Fibroblast of upper back skin (primary cell): ENCODE measurements around the gene SGSH.
"Not testable (repeated sequence)": the region's sequence is repeated elsewhere in the genome, so short reads cannot be mapped to it uniquely, and the experiment has no call there.

Source experiments
- DNase-seq: peaks from one replicate; pipeline ENCODE4 v3.0.0-alpha.2; 2013

SGSH gene

GRCh38 chr17:80205811-80206210 lies 14.3 kb downstream of the SGSH start:
- DNase-seq = no peak

GRCh38 chr17:80204626-80205468 lies 15.3 kb downstream of the SGSH start:
- no peak for DNase-seq

DNA sequence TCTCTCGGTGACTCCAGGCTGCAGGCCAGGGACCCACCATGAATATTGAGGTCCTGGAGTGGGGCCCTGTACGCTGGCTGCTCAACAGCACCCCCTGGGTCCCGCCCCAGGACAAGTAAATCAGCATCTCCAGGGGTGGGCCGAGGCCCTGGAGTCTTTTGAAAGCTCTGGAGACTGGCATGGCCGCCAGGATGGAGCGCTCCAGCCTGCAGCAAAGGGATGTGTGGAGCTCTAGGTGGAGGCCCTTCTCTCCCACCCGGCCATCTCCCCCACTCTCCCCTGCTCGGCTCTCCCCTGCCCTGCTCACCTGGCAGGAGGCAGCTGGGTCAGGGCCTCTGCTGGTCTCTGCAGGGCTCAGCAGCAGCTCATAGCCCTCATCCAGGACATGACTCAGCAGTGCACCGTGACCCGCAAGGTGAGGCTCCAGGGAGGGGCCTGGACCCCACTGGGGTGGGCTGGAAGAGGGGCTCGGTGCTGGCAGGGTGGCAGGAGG lies 16.6 kb downstream of the SGSH start:
- DNase-seq = no peak

GRCh38 chr17:80202197-80202596 lies 17.9 kb downstream of the SGSH start:
- DNase-seq = no peak

DNA sequence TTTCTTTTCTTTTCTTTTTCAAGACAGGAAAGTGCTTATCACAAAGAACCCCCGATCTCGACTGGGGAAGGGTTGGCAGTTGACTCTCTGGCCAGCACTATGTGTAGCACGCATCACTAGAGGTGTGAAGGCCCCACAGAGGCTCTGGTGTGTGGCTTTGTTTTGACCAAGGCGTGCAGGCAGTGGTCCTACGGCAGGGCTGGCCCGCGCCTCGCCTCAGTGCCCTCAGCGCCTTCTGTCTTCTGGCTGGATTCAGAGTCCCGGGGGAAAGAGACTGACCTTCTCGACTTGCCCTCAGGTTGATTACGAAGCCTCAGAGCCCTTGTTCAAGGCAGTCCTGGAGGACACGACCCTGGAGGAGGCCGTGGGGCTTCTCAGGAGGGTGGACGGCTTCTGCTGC lies 18.7 kb downstream of the SGSH start:
- DNase-seq = no peak

- not testable (repeated sequence) for DNase-seq
Observed at GRCh38 chr17:80199295-80199694, 20.8 kb downstream of the SGSH start.

GRCh38 chr17:80198144-80198661 lies 21.9 kb downstream of the SGSH start:
- DNase-seq = no peak

DNA sequence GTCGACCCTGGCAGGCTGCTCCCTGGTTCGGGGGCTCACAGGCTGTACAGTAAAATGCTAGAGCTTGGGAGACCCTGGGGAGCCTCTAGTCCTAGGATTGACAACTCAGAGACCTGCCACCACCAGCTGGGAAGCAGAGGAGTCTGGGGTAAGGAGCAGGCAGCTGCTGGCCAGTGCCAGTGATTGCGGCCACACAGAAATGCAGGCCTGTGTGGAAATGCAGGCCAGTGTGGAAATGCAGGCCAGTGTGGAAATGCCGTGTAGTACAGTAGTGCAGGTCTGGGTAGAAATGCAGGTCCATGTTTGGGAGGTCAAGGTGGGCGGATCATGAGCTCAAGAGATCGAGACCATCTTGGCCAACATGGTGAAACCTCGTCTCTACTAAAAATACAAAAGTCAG lies 23.5 kb downstream of the SGSH start:
- no peak for DNase-seq

- no peak for DNase-seq
Observed at GRCh38 chr17:80195671-80196529, 24.2 kb downstream of the SGSH start.

DNA sequence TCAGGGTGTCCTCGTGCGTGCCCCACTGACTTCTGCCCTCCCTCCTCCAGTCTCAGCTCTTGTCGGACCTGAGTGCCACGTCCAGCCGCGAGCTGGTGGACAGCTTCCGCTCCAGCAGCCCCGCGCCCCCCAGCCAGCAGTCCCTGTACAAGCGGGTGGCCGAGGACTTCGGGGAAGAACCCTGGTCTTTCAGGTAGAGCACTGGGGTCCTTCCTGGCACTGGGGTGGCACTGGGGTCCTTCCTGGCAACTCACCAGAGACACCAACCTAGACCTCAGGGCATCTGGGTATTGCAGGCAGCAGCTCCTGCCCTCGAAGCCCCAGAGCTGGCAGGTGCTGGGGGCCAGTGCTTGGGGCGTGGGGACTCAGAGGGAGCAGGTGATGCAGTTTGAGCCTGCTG lies 25.0 kb downstream of the SGSH start:
- DNase-seq = no peak

GRCh38 chr17:80191865-80192661 lies 28.1 kb downstream of the SGSH start:
- DNase-seq = peak; percentile 5

DNA sequence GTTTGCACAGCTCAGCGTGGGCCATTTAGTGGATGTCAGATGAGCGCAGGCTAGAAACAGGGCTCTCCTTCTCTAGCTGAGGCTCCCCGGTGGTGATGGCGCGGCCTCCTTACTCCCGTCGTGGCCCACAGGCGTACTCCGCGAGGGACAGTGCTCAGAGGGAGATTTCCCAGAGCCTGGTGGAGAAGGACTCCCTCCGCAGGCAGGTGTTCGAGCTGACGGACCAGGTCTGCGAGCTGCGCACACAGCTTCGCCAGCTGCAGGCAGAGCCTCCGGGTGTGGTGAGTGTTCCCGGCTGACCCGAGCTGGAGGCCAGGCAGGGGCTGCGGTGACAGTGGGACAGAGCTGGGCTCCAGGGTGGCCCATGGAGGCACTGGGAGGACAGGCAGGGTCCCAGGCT lies 28.9 kb downstream of the SGSH start:
- DNase-seq = no peak

DNA sequence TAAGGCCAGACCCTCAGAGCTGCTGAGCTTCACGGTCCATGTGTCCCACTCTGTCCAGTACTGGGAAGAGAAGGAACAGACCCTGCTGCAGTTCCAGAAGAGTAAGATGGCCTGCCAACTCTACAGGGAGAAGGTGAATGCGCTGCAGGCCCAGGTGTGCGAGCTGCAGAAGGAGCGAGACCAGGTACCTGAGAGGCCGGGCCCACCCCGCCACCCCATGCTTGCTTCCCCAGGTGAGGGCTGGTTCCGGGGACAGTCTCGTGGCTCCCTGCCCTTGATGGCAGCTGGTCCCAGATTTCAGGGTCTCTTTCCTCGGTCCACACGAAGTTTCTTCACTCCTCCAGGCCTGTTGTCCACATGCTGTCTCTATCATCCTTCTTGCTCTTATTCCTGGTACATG lies 29.4 kb downstream of the SGSH start:
- no peak for DNase-seq

- DNase-seq = no peak
Observed at GRCh38 chr17:80189611-80190010, 30.5 kb downstream of the SGSH start.

- DNase-seq = no peak
Observed at GRCh38 chr17:80187515-80187941, 32.6 kb downstream of the SGSH start.

- no peak for DNase-seq
Observed at GRCh38 chr17:80187090-80187489, 33.0 kb downstream of the SGSH start.

GRCh38 chr17:80185968-80186367 lies 34.2 kb downstream of the SGSH start:
- DNase-seq = no peak

- DNase-seq = no peak
Observed at GRCh38 chr17:80184423-80184714, 35.8 kb downstream of the SGSH start.

DNA sequence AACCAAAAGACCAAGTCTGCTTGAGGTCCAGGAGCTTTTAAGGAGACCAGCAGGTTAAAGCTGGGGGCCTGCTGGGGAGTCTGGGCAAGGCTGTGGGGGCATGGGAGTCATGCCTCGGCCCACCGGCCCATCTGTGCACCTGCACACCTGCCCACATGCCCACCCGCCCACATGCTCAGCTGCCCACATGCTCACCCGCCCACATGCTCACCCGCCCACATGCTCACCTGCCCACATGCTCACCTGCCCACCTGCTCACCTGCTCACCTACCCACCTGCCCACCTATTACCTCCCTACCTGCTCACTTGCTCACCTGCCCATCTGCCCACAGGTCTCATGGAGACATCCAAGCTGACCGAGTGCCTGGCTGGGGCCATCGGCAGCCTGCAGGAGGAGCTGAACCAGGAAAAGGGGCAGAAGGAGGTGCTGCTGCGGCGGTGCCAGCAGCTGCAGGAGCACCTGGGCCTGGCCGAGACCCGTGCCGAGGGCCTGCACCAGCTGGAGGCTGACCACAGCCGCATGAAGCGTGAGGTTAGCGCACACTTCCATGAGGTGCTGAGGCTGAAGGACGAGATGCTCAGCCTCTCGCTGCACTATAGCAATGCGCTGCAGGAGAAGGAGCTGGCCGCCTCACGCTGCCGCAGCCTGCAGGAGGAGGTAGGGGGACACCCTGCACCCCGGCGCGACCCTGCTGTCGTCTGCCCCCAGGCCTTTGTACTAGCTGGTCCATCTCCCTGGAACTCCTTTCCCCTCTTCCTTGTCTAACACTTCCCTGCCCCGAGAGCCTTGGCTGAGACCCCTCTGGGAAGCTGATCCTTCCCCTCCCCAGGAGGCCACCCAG lies 36.3 kb downstream of the SGSH start:
- DNase-seq = no peak

DNA sequence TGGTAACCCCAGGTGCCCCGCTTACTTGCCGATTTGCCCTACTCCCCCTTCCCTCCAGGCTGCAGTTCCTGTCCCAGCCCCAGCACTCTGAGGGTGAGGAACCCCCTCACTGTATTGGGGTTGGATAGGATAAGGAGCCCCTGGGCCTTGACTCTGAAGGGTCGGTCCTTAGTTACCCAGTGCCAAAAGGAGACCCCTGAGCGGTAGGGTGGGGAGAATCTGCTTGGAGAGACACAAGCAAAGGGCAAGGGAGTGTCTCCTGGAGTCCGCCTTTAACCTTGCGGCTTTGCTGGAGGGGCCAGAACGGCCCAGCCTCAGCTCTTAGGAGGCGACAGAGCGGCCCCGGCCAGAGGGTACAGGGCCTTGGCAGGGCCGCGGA lies 37.3 kb downstream of the SGSH start:
- no peak for DNase-seq

GRCh38 chr17:80182118-80182844 lies 37.9 kb downstream of the SGSH start:
- no peak for DNase-seq
